Stimulated activated CD4-positive, alpha-beta T cell treated with anti-CD3 and anti-CD28 coated beads, TNF-alpha, amount 100 ng/mL, for 1 hour (primary cell): Measurements from ENCODE around the gene CHST2.

ENCODE experiments used
- DNase-seq, 3 donors: peaks; one replicate each; pipeline ENCODE4 v3.0.0-alpha.2; 2020; ENCODE audit warnings: low read depth in 3 of 3, low spot score in 1 of 3

Gene CHST2

DNA sequence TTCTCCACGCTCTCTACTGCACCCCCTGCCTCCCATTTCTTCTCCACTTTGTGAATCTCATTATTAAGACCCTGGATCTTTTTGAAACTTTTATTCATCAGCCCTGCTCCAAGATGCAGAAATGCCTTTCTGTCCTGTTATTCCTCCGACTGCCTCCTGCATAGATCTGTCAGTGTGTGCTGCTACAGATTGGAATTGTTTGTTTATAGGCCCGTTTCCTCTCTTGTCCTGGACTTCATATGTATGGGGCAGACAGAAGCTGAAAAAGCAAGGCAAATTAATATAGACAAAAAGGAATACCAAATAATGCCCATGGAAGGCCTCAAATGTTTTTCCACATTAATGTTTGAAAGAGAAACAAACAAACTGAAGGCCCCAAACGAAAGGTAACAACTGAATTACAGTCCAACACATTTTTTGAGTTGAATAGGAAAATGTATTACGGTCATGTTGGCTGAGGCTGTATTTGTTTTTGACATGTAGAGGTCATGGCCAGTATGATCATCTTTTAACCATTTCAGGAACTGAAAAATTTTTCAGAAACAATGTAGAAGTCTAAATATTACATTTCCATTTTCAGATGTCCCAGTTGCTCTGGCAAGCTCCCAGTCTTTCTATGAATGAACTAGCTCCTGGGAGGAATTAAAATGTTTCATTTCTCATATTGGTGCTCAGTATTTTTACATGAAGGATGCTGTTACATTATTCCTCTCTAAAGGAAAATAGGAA is 8.8 kb downstream of the CHST2 start:
- DNase-seq: no peak

DNA sequence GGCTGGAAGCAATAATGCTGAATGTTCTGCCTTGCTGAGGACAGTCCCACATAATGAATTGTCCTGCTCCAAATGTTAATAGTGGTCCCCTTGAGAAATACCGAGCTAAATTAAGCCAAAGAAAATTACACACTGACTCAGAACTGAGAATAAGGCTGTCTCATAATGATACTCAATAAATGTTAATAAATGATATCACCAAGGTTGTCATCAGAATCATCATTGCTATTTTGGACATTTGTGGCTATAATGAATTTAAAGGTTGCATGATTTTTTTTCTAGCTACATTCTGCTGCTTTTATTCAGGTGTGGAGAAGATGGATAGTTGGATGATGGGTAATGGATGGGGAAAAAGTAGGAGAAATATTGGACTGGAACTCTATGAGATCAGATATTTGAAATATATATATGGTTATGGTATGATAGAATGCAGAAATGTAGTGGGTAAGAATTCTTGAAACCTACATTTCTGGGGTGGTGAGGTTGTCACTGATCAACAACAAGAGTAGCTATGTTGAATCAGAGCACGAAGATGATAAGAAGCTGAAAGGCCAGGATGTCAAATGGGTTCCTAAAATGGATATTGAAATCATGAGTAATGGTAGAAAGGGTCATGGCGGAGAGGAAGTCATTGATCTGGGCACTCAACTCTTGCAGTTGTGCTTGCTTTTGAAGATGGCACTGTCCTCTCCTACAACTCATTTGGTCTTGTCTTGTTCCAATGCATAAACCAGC is 12.8 kb downstream of the CHST2 start:
- DNase-seq: no peak

DNA sequence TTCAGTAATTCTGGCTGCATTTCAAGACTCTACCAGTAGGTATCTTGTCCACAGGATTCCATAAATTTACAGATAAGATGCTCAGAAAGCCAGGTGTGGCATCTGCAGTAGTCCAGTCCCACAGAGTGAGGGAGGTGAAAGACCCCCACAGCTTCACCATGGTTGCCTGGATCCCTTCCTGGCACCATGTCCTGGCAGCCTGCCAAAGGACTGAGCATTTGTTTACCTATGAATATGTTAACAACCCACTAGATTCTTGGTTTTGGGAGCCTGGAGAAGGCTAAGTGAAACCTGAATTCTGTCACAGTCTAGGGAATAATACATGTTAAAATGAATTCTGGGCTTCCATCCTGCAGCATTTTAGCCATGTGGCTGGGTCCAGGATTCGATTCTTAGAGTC is 14.9 kb downstream of the CHST2 start:
- no peak for DNase-seq

DNA sequence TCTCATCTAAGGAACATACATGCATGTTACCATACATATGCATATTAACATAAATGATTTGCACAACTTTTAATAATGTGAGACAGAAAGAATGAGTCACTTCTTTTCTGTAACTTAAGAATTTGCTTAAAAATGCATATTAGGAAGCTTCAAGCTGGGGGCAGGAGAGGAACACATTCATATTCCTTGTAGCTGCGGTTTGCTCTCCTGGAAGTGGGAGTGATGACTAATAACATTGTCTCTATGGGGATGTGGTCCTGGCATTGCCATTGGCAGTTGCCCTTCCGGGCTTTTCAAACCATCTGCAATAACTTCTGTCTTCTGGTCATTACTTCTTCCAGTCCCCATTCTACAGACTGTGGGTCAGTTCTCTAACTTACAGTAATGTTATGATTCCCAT is 15.6 kb downstream of the CHST2 start:
- DNase-seq: no peak

DNA sequence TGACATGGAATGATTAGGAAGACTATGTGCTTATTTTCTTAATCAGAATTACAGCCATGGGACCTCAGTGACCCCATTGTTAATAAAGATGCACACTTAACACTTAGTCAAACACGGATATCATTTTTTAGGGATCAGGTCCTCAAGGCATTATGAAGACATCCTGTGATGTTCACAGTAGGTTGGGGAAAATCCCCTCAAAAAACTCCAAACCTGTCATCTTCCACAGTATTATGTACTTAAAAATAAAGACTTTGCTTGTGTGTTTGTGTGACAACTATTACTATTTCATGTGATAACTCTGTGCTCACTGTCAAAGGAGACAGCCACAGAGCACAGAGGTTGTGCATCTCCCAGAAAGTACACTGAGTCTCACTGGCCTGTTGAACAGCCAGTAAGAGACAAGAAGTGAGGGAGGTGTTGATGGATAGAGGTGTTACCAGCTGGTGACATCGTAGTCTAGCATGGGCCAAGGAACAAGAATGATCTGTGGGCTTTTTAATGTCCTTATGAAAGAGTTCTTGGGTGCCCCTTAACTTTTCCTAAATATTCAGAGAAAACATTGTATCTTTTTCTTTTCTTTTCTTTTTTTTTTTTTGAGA is 18.0 kb downstream of the CHST2 start:
- no peak for DNase-seq

DNA sequence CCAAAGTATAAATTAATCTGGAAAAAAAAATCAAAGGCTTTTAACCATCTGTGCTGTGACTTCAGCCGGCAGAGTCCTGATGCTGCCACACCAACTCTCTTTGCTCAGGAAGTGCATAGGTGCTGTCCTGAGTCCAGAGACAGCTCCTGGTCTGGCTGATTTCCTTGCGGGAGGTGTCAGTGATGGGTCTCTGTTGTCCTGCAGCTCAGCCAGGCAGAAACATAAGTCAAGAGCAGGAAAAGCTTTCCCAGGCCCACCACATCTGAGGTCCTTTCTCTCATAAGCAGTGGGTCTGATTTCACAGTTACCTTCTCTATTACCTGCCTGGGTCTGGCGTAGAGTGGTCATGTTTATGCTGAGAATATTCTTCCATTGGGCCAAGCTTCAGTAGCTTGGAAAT is 19.4 kb downstream of the CHST2 start:
- DNase-seq: no peak

DNA sequence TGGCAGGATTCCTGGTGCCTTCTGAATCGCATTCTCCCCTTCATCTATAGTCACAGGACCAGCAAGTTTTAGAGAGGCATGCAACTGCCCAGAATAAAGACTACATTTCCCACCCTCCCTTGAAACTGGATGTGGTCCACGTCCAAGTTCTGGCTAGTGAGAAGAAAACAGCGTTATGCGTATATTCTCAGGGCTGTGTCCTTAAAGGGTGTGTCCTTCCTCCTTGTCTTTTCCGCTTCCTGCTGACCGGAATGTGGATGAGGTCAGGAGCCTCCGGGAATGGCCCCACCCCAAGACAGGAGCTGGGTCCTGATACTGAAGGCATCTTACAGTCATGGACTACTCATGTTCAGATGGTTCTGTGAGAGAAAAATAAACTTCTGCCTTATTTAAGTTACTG is 20.2 kb downstream of the CHST2 start:
- no peak for DNase-seq

DNA sequence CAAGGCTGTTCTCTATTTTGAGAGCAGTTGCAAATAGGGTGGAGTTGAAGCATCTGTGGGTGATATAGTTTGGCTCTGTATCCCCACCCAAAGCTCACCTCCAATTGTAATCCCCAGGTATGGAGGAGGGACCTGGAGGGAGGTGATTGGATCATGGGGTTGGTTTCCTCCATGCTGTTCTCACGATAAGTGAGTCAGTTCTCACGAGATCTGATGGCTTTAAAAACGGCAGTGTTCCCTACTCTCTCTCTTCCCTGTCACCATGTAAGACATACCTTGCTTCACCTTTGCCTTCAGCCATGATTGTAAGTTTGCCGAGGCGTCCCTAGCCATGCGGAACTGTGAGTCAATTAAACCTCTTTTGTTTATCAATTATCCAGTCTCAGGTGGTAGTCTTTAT is 21.0 kb downstream of the CHST2 start:
- no peak for DNase-seq

DNA sequence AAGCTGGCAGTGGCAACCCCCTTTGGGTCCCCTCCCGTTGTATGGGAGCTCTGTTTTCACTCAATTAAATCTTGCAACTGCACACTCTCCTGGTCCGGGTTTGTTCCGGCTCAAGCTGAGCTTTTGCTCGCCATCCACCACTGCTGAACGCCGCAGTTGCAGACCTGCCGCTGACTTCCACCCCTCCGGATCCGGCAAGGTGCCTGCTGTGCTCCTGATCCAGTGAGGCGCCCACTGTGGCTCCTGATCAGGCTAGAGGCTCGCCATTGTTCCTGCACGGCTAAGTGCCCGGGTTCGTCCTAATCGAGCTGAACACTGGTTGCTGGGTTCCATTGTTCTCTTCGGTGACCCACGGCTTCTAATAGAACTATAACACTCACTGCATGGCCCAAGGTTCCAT is 22.8 kb downstream of the CHST2 start:
- DNase-seq: no peak

DNA sequence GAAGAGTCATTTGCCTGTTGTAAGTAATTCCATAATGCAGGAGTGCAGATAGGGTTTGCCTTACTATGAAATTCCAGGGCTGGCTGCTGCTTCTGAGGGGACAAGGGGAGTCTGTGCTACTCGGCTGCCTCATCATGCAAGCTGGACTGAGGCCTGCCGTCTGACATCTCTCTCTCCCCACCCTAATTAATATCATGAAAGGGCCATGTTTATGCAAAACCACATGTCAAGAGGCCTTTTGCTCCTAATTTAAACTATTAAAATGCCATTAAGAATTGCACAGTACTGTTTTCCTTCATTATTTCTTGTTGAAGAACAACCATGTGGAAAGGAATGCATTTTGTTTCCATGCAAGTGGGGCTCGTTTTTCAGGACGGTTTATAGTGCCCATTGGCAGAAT is 26.3 kb downstream of the CHST2 start:
- no peak for DNase-seq

DNA sequence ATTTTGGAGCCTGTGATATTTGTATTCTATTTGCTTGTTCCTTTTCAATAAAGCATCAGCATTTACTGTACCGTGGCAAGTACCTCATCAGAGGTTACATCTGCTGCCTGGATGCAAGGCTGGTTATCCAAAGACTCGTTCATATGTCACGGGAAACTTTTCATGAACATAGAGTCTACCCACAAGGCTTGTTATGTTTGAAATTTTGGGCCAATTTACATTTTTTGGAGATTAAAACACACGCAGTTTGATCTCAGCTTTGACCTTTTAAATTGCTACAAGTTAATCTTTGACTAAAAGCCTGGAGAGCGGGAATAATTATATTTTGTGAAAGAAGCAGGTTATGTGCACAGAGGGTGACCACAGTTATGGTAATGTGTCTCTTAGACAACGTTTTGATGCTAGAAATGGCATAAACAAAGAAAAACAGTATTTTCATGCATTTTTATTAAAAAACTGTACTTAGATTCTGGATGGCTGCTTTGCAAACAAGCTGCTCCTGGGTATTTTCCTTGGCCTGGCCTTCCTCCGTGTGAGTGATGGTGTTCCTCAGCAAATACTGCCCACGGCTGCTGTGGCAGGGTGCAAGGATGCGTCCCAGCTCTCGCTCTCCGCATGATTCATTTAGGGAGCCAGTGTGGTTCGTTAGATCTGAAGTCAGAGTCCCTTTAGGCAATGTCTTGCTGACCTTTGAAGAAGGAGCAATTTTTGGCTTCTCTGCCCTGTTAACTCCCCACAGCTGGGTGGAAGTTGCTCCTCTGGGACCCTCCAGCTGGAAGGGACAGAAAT is 27.1 kb downstream of the CHST2 start:
- DNase-seq: no peak

DNA sequence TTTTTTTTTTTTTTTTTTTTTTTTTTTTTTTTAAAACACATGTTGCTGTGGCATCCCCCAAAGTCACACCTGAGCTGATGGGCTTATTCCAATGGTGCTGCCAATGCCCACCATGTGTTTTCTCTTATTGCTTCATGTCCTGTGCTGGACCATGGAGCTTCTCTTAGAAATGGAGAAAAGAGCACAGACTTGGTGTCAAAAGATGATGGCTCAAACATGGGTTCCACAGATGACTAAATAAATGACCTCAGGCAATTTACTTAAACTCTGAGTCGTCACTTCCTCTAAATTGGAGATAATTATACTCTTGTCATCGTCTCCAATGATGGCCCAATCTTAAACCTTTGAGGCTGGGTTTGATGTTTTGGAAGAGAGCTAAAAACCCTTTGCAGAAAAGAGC is 28.1 kb downstream of the CHST2 start:
- no peak for DNase-seq

DNA sequence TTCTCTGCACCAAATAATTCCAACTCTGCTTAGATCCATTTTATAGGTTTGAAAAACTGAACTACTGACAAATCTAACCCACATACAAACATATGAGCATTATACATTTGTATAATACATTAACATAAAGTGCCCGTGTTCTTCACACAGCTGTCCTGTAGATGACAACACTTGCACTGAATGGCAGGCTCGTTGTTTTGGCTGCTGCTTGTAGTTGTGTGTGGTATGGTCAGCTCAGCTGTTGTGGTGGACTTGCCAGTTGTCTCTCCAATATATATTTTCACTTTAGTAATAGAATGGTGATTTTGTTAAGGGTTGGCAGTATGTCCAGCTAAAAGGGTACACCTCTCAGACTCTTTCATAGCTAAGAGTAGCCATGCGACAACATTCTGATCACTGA is 30.5 kb downstream of the CHST2 start:
- no peak for DNase-seq

DNA sequence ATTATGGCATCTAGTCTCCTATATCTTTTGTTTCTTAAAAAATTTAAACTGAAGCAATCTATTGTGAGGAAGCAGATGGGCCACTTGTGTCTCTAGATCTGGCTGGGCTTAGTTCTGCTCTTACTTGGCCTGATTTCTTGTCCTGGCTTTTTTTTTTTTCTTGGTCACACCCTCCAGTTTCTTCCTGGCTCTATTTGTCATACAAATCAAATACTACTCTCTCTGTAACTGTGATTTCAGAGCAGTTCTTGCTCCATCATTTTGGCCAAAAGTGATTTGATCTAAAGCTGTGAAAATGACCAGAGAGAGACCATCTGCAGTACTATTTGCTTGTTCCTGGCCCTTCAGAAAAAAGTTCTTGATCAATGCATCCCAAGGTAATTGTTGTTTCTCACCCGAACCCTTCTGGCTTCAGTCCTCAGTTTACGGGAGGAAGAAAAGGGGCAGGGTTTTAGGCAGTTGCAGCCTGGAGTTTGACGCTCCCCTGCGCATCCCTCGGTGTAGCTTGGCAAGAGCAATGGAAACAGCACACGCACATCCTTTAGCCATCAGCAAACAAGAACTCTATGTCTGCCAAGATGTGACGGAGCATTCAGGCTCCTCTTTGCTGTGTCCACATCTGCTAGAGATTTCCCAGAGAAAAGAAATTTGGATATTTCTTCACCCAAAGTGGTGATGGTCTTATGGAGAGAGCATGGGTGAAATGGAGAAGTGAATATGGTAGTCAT is 31.6 kb downstream of the CHST2 start:
- no peak for DNase-seq

DNA sequence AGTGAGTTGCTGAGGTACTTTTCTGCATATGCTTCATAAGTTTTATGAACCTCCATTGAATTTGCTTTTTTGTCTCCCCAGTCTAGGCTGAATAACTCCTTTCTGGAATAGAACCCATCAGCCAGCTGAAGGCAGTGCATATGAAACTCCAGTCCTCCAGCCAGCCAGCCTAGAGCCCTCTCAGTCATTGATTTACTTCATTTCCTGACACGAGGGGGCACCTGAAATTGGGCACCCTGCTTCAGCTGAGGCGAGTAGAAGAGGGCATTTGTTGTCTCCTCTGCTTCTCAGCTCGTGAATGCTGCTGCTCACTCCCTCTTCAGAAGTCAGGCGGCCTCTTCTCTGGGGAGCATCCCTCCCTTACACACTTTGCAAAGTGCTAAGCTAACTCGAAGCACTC is 32.5 kb downstream of the CHST2 start:
- DNase-seq: no peak

DNA sequence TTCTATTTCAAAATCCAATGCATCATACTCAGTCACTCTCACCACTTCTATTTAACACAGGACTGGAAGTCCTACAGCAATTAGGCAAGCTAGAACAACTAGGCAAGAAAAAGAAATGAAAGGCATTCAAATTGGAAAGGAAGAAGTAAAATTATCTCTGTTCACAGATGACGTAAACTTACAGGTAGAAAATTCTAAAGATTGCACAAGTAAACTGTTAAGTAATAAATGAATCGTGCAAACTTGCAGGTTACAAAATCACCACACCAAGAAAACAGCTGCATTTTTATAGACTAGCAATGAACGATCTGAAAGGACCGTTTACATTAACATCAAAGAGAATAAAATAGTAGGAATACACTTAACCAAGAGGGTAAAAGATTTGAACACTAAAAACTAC is 36.2 kb downstream of the CHST2 start:
- DNase-seq: no peak

DNA sequence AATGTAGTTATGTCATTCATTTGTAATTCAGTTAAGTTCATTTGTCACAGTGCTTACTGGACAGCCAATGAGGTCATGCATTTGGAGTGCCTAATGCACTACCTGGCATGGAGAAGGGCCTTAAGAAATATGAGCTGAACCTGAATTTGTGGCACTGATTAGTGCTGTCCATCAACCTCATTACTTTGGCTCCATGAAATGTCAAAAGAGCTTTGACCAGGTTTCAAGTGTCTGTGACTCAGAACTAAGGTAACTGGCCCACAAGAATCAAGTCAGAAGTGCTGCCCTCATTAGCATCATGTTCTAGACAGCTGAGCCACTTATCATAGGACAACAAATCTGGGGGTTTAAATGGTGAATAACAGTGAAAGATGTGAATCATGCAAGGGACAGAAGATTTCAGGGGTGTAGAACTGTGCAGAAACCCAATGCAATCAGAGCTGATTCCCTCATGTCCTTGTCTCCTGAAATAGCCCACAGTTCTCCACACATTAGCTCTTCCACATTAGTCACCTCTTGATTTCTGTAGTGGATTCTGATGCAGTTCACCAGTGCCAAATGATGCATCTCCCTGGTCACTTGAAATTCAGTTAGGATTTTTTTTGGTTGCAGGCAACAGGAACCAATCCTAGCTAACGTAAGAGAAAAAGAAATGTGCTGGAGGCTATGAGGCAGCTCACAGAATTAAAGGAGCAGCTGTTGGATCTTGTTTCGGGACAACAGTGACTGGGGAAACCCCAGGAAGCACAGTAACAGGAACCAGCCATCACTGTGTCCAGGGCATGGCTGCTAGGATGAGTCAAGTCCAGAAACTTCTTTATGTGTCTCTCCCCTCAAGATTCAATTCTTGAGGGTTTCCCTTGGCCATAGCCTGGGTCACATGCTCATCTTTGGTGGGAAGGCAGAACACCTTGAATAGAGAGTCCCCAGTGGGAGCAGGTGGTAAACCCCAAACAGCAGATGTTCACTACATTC is 38.7 kb downstream of the CHST2 start:
- no peak for DNase-seq

DNA sequence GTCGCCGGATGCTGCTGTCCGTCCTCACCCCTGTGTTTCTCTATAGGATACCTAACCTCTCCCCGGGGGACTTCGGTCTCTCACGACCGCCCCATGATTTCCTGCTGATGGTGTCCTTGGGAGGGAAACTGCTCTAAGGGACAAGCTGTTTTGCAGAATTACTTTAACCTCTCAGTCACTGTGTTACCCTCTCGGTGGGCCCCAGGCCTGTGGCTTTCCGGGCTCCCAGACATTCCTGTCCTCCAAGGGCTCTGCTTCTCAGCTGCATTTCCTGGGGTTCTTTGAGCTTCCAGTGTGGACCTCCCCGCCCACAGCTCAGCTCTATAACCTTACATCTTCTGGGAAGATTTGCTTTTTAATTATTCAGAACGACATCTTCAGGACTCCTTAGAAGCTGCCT is 40.9 kb downstream of the CHST2 start:
- DNase-seq: no peak

DNA sequence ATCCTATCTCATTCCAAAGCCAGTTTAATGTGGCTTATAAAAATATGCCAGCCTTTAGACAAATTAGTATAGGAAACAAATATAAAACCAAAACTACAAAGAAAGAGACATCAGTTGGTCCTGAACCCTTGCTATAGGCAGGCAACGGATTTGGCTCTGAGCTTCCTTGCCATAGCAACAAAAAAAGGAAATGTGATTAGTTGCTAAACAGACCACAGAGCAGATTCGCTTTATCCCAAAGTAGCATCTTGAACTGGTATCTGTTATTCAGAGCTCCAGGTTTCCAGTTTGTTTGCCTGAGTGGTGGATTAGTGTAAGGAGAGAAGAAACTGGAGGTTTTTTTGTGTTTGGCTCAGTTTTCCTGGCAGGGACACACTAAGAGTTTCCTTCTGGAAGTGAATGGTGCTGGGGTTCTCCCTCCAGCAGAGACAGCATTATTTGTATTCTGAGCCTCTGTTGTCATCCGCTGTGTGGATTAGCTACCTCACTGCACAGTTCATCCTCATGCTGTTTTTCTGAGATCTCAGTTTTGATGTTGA is 44.1 kb downstream of the CHST2 start:
- DNase-seq: no peak

DNA sequence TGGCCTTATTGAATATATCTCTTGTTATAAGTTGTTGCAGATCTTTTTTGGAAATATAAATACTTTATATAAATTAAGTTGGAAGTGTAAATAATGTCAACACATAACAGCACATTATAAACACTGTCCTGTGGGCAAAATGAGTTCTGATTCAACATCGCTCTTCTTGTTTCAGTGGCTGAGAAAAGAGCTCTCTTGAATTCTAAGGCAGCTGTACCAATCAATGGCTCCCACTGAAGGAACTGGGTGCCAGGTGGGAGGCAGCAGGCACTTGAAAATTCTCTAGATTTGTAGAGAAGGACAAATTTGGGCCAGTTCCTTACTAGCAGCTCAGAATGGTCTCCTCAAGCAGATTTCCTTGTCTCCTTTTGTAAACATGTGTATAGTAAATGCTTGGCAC is 45.6 kb downstream of the CHST2 start:
- DNase-seq: no peak
